GM10266 (cell line): ENCODE results near the gene GFRA1.

Experiments used
- DNase-seq: peaks from one replicate; pipeline ENCODE4 v3.0.0; 2012; ENCODE audit errors: extremely low spot score
- CTCF ChIP-seq: IDR thresholded peaks from 2 replicates; pipeline ENCODE4 v1.5.1; 2012; ENCODE audit warnings: mild to moderate bottlenecking, low read depth; ENCODE audit not compliant: control insufficient read depth, insufficient read depth; ENCODE audit errors: missing control alignments

Gene GFRA1

GRCh38 chr10:116121640-116122525 lies 151.1 kb downstream of the GFRA1 start:
- TF ChIP-seq CTCF = no peak
- DNase-seq = no peak

GRCh38 chr10:116120688-116121455 lies 152.1 kb downstream of the GFRA1 start:
- DNase-seq = no peak
- TF ChIP-seq CTCF = no peak

GRCh38 chr10:116118847-116119246 lies 154.2 kb downstream of the GFRA1 start:
- no peak for DNase-seq
- TF ChIP-seq CTCF = no peak

- DNase-seq = no peak
- no peak for TF ChIP-seq CTCF
These were observed 157.2 kb downstream of the GFRA1 start for GRCh38 chr10:116115797-116116196.

GRCh38 chr10:116115036-116115641 lies 157.9 kb downstream of the GFRA1 start:
- DNase-seq = no peak
- no peak for TF ChIP-seq CTCF

- no peak for TF ChIP-seq CTCF
- no peak for DNase-seq
These were observed 159.1 kb downstream of the GFRA1 start for GRCh38 chr10:116113721-116114501.
